ENCODE data around the gene TDRD12.

- TF ChIP-seq CTCF (IDR thresholded peaks at IDR 0.05) (peak in 1 of 4 experiments; percentile 1), POLR2AphosphoS5 (IDR thresholded peaks at IDR 0.05) (peak; percentile 66), POLR2A (IDR thresholded peaks at IDR 0.05) (peak; percentile 14 to 69)
These were observed 44.4 kb upstream of the TDRD12 start, which contains the start of gene ANKRD27 for GRCh38 chr19:32674931-32675719.
